MCF 10A (cell line): Measurements from ENCODE around the gene MICALL2. TPM values are rescaled to one million over a fixed set of nuclear protein-coding genes. Genes with fewer than 3 reads are reported as not detected.

Experiments used
- BruUV-seq: library from RNA; stranded (reverse); fragments of 400-500 nt; replicated peaks from 2 replicates; lab custom pipeline; 2021; lab: Mats Ljungman, UMichigan
- CTCF ChIA-PET: fragments of 300-600 bp; sonication (Branson Sonifier 250); formaldehyde crosslinking; extraction: SDS; loops from one replicate; lab custom pipeline; 2021; ENCODE audit warnings: antibody characterized with exemption, inconsistent platforms; lab: Yijun Ruan, JAX
- POLR2A ChIA-PET: fragments of 300-600, 350-650 bp; sonication (Branson Sonifier 250); formaldehyde crosslinking; extraction: SDS; loops from one replicate; lab custom pipeline; 2020; ENCODE audit warnings: antibody characterized with exemption, inconsistent platforms; lab: Yijun Ruan, JAX
- DNase-seq: peaks from one replicate; pipeline ENCODE4 v3.0.0-alpha.2; 2018; ENCODE audit not compliant: unreplicated experiment
- H3K27ac Mint-ChIP-seq: one replicate; pipeline ENCODE4 v1.8.0; 2022; ENCODE audit warnings: mild to moderate bottlenecking, low read depth, mixed read lengths; ENCODE audit not compliant: unreplicated experiment
- H3K27me3 Mint-ChIP-seq: one replicate; pipeline ENCODE4 v1.8.0; 2022; ENCODE audit warnings: mixed read lengths; ENCODE audit not compliant: insufficient read depth, unreplicated experiment
- H3K36me3 Mint-ChIP-seq: one replicate; pipeline ENCODE4 v1.8.0; 2022; ENCODE audit warnings: mild to moderate bottlenecking, moderate library complexity, mixed read lengths; ENCODE audit not compliant: insufficient read depth, unreplicated experiment
- H3K4me1 Mint-ChIP-seq: one replicate; pipeline ENCODE4 v1.8.0; 2022; ENCODE audit warnings: mixed read lengths; ENCODE audit not compliant: insufficient read depth, unreplicated experiment
- H3K4me3 Mint-ChIP-seq: one replicate; pipeline ENCODE4 v1.8.0; 2022; ENCODE audit warnings: mild to moderate bottlenecking, moderate library complexity, mixed read lengths; ENCODE audit not compliant: unreplicated experiment
- H3K9me3 Mint-ChIP-seq: one replicate; pipeline ENCODE4 v1.8.0; 2022; ENCODE audit warnings: mixed read lengths; ENCODE audit not compliant: unreplicated experiment
- CTCF ChIP-seq: fragments of 200-600 bp; IDR thresholded peaks from one replicate; pipeline ENCODE4 v1.8.0; 2022; ENCODE audit warnings: antibody characterized with exemption, mild to moderate bottlenecking; ENCODE audit not compliant: unreplicated experiment
- intact Hi-C: fragments of 100-400 bp; cut with micrococcal nuclease; formaldehyde crosslinking; loops from 2 replicates; pipeline ENCODE4 v1.14.1; 2022
- total RNA-seq: library from RNA; stranded (reverse); gene quantifications from 2 replicates; pipeline ENCODE4 v1.2.3, GENCODE V29; 2022

Gene MICALL2
- total RNA-seq, 1 experiment from 2014 or later, result 15.8 TPM

GRCh38 chr7:1466524-1467271 is 7.4 kb upstream of the MICALL2 start:
- DNase-seq, result no peak
- BruUV-seq, result no TSS peak
- ChIA-PET POLR2A (interaction anchor here (0.5 to 1.0 kb wide), 2 partner anchors 11 to 277 kb away, joined by 3 to 6 read pairs; no protein-coding TSS in a partner anchor), CTCF (interaction anchor here (1.6 kb wide), 1 partner anchor 34 kb away, joined by 3 read pairs; no protein-coding TSS in a partner anchor)
- no peak overlapping the region for H3K4me3 Mint-ChIP-seq
- no peaks in the 10 kb centered on the region for H3K9me3 Mint-ChIP-seq
- H3K27me3 Mint-ChIP-seq, result no peaks in the 10 kb centered on the region
- peaks cover 16% of the 10 kb centered on the region for H3K36me3 Mint-ChIP-seq
- no peak for TF ChIP-seq CTCF
- H3K27ac Mint-ChIP-seq, result no peak overlapping the region
- peaks cover 15% of the 10 kb centered on the region for H3K4me1 Mint-ChIP-seq
- intact Hi-C loops, result no loop called here

- intact Hi-C loops, result no loop called here
- BruUV-seq, result no TSS peak
- Mint-ChIP-seq H3K4me1 (peaks cover 15% of the 10 kb centered on the region), H3K9me3 (no peaks in the 10 kb centered on the region), H3K36me3 (peaks cover 18% of the 10 kb centered on the region), H3K27me3 (no peaks in the 10 kb centered on the region), H3K27ac (no peak overlapping the region), H3K4me3 (no peak overlapping the region)
- no peak for TF ChIP-seq CTCF
- ChIA-PET POLR2A (no interaction called here), CTCF (interaction anchor here (1.2 kb wide), 1 partner anchor 10 kb away, joined by 3 read pairs; no protein-coding TSS in a partner anchor)
- no peak for DNase-seq
Observed at GRCh38 chr7:1464694-1465093, 5.4 kb upstream of the MICALL2 start.

- no peak overlapping the region for H3K4me3 Mint-ChIP-seq
- H3K4me1 Mint-ChIP-seq, result peaks cover 15% of the 10 kb centered on the region
- ChIA-PET CTCF (interaction anchor here (3.4 kb wide), 1 partner anchor 10 kb away, joined by 21 read pairs; no protein-coding TSS in a partner anchor), POLR2A (no interaction called here)
- no TSS peak for BruUV-seq
- intact Hi-C loops, result no loop called here
- H3K27me3 Mint-ChIP-seq, result no peaks in the 10 kb centered on the region
- no peak for TF ChIP-seq CTCF
- no peak overlapping the region for H3K27ac Mint-ChIP-seq
- H3K9me3 Mint-ChIP-seq, result no peaks in the 10 kb centered on the region
- peaks cover 11% of the 10 kb centered on the region for H3K36me3 Mint-ChIP-seq
- DNase-seq, result no peak
Observed at GRCh38 chr7:1463676-1464223, 4.5 kb upstream of the MICALL2 start.

GRCh38 chr7:1461646-1462375 is 2.5 kb upstream of the MICALL2 start:
- no peak for DNase-seq
- no TSS peak for BruUV-seq
- CTCF ChIA-PET, result interaction anchor here (0.6 to 3.4 kb wide), 3 partner anchors 12 to 1170 kb away, joined by 3 to 21 read pairs (median 3); partner anchors contain the start of gene TTYH3
- H3K9me3 Mint-ChIP-seq, result no peaks in the 10 kb centered on the region
- H3K36me3 Mint-ChIP-seq, result peaks cover 4% of the 10 kb centered on the region
- POLR2A ChIA-PET, result interaction anchor here (0.6 to 1.4 kb wide), 2 partner anchors 12 to 1074 kb away, joined by 3 to 6 read pairs; no protein-coding TSS in a partner anchor
- H3K4me3 Mint-ChIP-seq, result no peak overlapping the region
- TF ChIP-seq CTCF, result no peak
- H3K4me1 Mint-ChIP-seq, result peaks cover 32% of the 10 kb centered on the region
- intact Hi-C loops, result no loop called here
- no peak overlapping the region for H3K27ac Mint-ChIP-seq
- H3K27me3 Mint-ChIP-seq, result no peaks in the 10 kb centered on the region
